Mesenchymal stem cell (in vitro differentiated cells and primary cell): ENCODE data around the gene TMEM37.
A peak's percentile ranks its signal among the peaks of the same experiment; 100 is the strongest.

ENCODE experiments used
- DNase-seq: peaks from one replicate; pipeline ENCODE4 v3.0.0-alpha.2; 2013
- H2AFZ ChIP-seq: one replicate; pipeline ENCODE4 v1.6.1; 2013; ENCODE audit warnings: low read depth, mild to moderate bottlenecking, control low read depth, inconsistent platforms, low read length, moderate library complexity
- H2AK5ac ChIP-seq: 2 replicates; pipeline ENCODE4 v1.6.1; 2013; ENCODE audit warnings: low read length, moderate library complexity, mild to moderate bottlenecking, inconsistent platforms; ENCODE audit not compliant: severe bottlenecking
- H2BK120ac ChIP-seq: one replicate; pipeline ENCODE4 v1.6.1; 2013; ENCODE audit warnings: low read depth, mild to moderate bottlenecking, inconsistent platforms, low read length, moderate library complexity
- H2BK12ac ChIP-seq, 2 experiments: one replicate each; pipeline ENCODE4 v1.6.1; 2013; ENCODE audit warnings: inconsistent platforms in 2 of 2, low read length in 2 of 2, mild to moderate bottlenecking in 2 of 2, moderate library complexity in 2 of 2, control low read depth in 1 of 2
- H2BK15ac ChIP-seq: one replicate; pipeline ENCODE4 v1.6.1; 2013; ENCODE audit warnings: mild to moderate bottlenecking, low read depth, inconsistent platforms; ENCODE audit not compliant: poor library complexity, severe bottlenecking
- H2BK5ac ChIP-seq: 2 replicates; pipeline ENCODE4 v1.6.1; 2013; ENCODE audit warnings: low read depth, mild to moderate bottlenecking, low read length, control low read depth, inconsistent platforms; ENCODE audit not compliant: poor library complexity, severe bottlenecking
- H3K14ac ChIP-seq, 2 experiments: one replicate each; pipeline ENCODE4 v1.6.1; 2013; ENCODE audit warnings: inconsistent platforms in 2 of 2, low read length in 2 of 2, control low read depth in 1 of 2, mild to moderate bottlenecking in 1 of 2, moderate library complexity in 1 of 2
- H3K18ac ChIP-seq, 2 experiments: one replicate each; pipeline ENCODE4 v1.6.1; 2013; ENCODE audit warnings: inconsistent platforms in 2 of 2, low read length in 2 of 2, control low read depth in 1 of 2, low read depth in 1 of 2, mild to moderate bottlenecking in 1 of 2
- H3K23ac ChIP-seq, 2 experiments: one replicate each; pipeline ENCODE4 v1.6.1; 2013; ENCODE audit warnings: inconsistent platforms in 2 of 2, low read length in 2 of 2, mild to moderate bottlenecking in 2 of 2, moderate library complexity in 2 of 2, control low read depth in 1 of 2
- H3K27ac ChIP-seq: 2 replicates; pipeline ENCODE4 v1.5.1; 2013; ENCODE audit warnings: mild to moderate bottlenecking, moderate library complexity, low read length, control low read depth, inconsistent platforms; ENCODE audit not compliant: poor library complexity, severe bottlenecking
- H3K27me3 ChIP-seq, 2 experiments: 2 replicates each; pipeline versions ENCODE4 v1.6.1 to v1.7.0; 2013; ENCODE audit warnings: low read length in 2 of 2, mild to moderate bottlenecking in 2 of 2, moderate library complexity in 2 of 2, control low read depth in 1 of 2, inconsistent platforms in 1 of 2; ENCODE audit not compliant: control insufficient read depth in 1 of 2, insufficient read depth in 1 of 2
- H3K36me3 ChIP-seq, 2 experiments: 2 replicates each; pipeline versions ENCODE4 v1.6.1 to v1.7.0; 2013; ENCODE audit warnings: low read length in 2 of 2, control low read depth in 1 of 2, inconsistent platforms in 1 of 2, low read depth in 1 of 2, mild to moderate bottlenecking in 1 of 2; ENCODE audit not compliant: insufficient read depth in 2 of 2, control insufficient read depth in 1 of 2
- H3K4ac ChIP-seq, 2 experiments: one replicate each; pipeline ENCODE4 v1.6.1; 2013; ENCODE audit warnings: inconsistent platforms in 2 of 2, low read length in 2 of 2, mild to moderate bottlenecking in 2 of 2, moderate library complexity in 2 of 2, control low read depth in 1 of 2, low read depth in 1 of 2
- H3K4me1 ChIP-seq: 2 replicates; pipeline ENCODE4 v1.6.1; 2013; ENCODE audit warnings: low read depth, low read length, control low read depth; ENCODE audit not compliant: control insufficient read depth, insufficient read depth
- H3K4me2 ChIP-seq: 2 replicates; pipeline ENCODE4 v1.6.1; 2013; ENCODE audit warnings: low read length, mild to moderate bottlenecking, inconsistent platforms; ENCODE audit not compliant: poor library complexity, severe bottlenecking
- H3K4me3 ChIP-seq, 2 experiments: 2 replicates each; pipeline versions ENCODE4 v1.5.1 to v1.7.0; 2013; ENCODE audit warnings: low read length in 2 of 2, mild to moderate bottlenecking in 2 of 2, control low read depth in 1 of 2, low read depth in 1 of 2; ENCODE audit not compliant: insufficient read depth in 1 of 2
- H3K79me1 ChIP-seq: replicated peaks from 2 replicates; pipeline ENCODE4 v1.6.1; 2013; ENCODE audit warnings: mild to moderate bottlenecking, control low read depth, low read length, inconsistent platforms; ENCODE audit not compliant: poor library complexity, severe bottlenecking
- H3K9ac ChIP-seq: 2 replicates; pipeline ENCODE4 v1.7.0; 2013; ENCODE audit warnings: mild to moderate bottlenecking, low read length, moderate library complexity
- H3K9me3 ChIP-seq: 2 replicates; pipeline ENCODE4 v1.7.0; 2013; ENCODE audit warnings: mild to moderate bottlenecking, low read length; ENCODE audit not compliant: control insufficient read depth
- H4K8ac ChIP-seq: one replicate; pipeline ENCODE4 v1.6.1; 2013; ENCODE audit warnings: inconsistent platforms, mild to moderate bottlenecking, low read length, moderate library complexity
- H4K91ac ChIP-seq: one replicate; pipeline ENCODE4 v1.6.1; 2013; ENCODE audit warnings: mild to moderate bottlenecking, low read length, inconsistent platforms
- WGBS: methylation state at CpG from one replicate; pipeline ENCODE4 v1.1.7; 2013; ENCODE audit warnings: mixed read lengths; 5-methylcytosine and 5-hydroxymethylcytosine counted together

The TMEM37 gene

GRCh38 chr2:119438128-119438656, 6.5 kb downstream of the TMEM37 start:
- H4K91ac ChIP-seq: no peak overlapping the region
- H3K4me2 ChIP-seq: peak overlapping the region; percentile 58
- H2BK12ac ChIP-seq: no peak overlapping the region
- no peak overlapping the region for H3K9ac ChIP-seq
- no peak overlapping the region for H2AFZ ChIP-seq
- no peak overlapping the region for H2BK120ac ChIP-seq
- no peak overlapping the region for H2BK5ac ChIP-seq
- H3K14ac ChIP-seq: no peak overlapping the region
- WGBS: 92% methylated on average over 4 of the region's 6 CpGs
- peaks cover 0 to 34% of the 10 kb centered on the region in 2 experiments for H3K27me3 ChIP-seq
- H4K8ac ChIP-seq: no peak overlapping the region
- H2AK5ac ChIP-seq: peak overlapping the region; percentile 67
- H3K23ac ChIP-seq: no peak overlapping the region
- H3K36me3 ChIP-seq: peaks cover 0 to 32% of the 10 kb centered on the region in 2 experiments
- no peak overlapping the region for H2BK15ac ChIP-seq
- H3K79me1 ChIP-seq: peaks cover 20% of the 10 kb centered on the region
- DNase-seq: no peak
- no peaks in the 10 kb centered on the region for H3K9me3 ChIP-seq
- no peak overlapping the region for H3K18ac ChIP-seq
- no peak overlapping the region for H3K4me3 ChIP-seq
- peaks cover 60% of the 10 kb centered on the region for H3K4me1 ChIP-seq
- peak overlapping the region; percentile 45 for H3K27ac ChIP-seq
- no peak overlapping the region for H3K4ac ChIP-seq

DNA sequence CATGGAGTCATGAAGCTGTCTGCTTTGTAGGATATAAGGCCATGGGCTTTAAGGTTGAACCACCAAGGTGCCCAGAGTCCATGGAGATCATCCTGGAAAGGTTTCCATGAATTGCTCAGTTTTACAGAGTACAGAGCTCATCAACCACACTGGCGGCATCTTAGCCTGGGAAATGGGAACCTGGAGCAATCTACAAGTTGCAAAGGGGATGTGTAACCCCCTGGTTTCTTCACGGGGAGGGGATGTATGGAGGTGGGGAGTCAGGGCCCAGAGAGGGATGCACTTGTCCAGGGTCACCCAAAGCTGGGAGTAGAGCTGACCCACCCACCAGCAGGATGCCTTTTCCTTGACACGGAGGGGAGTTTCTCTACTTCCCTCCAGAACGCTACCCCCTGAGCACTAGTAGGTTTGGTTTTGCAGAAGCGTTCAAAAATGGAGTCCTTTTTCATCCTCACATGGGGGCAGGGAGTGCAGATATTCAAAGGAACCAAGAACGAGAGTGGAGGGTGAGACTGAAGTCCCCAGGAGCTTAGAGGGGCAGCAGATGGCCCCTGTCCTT, 7.2 kb downstream of the TMEM37 start:
- Histone ChIP-seq H3K36me3 (peaks cover 0 to 32% of the 10 kb centered on the region in 2 experiments), H2AFZ (no peak overlapping the region), H3K4me1 (peaks cover 59% of the 10 kb centered on the region), H3K18ac (no peak overlapping the region), H3K27me3 (peaks cover 0 to 32% of the 10 kb centered on the region in 2 experiments), H3K4me2 (no peak overlapping the region), H2BK5ac (no peak overlapping the region), H2AK5ac (peak overlapping the region; percentile 66), H3K4ac (no peak overlapping the region), H3K27ac (no peak overlapping the region), H3K79me1 (peaks cover 18% of the 10 kb centered on the region), H4K91ac (no peak overlapping the region), H4K8ac (no peak overlapping the region), H2BK15ac (no peak overlapping the region), H3K14ac (no peak overlapping the region), H3K23ac (no peak overlapping the region), H2BK120ac (no peak overlapping the region), H3K9ac (no peak overlapping the region), H3K4me3 (no peak overlapping the region), H3K9me3 (no peaks in the 10 kb centered on the region), H2BK12ac (no peak overlapping the region)
- no peak for DNase-seq
- 80% methylated on average over 6 of the region's 6 CpGs for WGBS

DNA sequence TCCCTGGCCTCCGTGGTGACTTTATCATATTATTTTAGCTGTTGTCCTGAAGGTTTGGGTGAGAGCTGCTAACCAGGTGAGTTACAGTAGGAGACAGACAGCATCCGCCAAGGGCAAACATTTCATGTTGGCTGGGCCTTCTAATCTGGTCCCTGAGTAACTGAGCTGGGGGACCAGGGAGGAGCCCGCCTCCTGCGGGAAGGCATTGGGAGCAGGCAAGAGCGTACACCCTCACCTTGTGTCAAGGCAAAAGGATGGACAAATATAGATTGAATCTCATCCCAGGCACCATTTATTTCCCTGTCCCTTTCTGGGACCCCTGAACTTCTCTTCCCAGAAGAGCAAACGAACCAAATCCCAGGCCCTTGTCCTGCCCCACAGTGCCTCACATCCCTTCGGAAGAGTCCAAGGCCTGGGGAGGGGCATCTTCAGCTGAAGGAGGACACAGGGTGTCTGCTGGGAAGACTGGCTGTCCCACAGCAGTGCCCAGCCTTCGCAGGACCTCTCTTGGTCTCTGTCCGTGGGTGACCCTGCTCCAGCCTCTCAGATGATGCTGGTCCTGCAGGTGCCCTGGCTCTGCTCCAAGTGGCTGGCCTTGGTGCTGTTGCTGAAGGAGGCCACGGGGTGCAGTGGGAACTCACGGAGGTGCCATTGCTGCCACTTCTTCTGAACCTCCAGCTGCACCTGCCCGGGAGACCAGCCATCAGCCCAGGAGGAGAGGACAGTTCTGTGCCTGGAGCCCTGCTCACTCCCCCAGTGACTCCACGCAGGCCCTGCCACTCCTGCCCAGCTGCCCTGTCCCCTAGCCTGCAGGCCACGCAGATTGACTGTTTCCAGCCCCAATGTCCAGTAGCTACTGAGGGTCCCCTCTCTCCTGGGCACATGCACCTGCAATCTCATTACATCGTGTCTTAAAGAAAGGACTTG, 8.2 kb downstream of the TMEM37 start:
- peaks cover 0 to 22% of the 10 kb centered on the region in 2 experiments for H3K27me3 ChIP-seq
- no peak overlapping the region for H3K14ac ChIP-seq
- H3K4me1 ChIP-seq: peaks cover 53% of the 10 kb centered on the region
- no peak overlapping the region for H3K27ac ChIP-seq
- H3K36me3 ChIP-seq: peaks cover 0 to 32% of the 10 kb centered on the region in 2 experiments
- H2AFZ ChIP-seq: no peak overlapping the region
- no peak overlapping the region for H4K8ac ChIP-seq
- H3K4me3 ChIP-seq: no peak overlapping the region
- WGBS: 84% methylated on average over 15 of the region's 15 CpGs
- H3K9me3 ChIP-seq: no peaks in the 10 kb centered on the region
- no peak overlapping the region for H2BK12ac ChIP-seq
- no peak overlapping the region for H3K4me2 ChIP-seq
- no peak overlapping the region for H2BK15ac ChIP-seq
- no peak overlapping the region for H4K91ac ChIP-seq
- no peak overlapping the region for H3K4ac ChIP-seq
- no peak overlapping the region for H3K9ac ChIP-seq
- H3K23ac ChIP-seq: no peak overlapping the region
- peaks cover 17% of the 10 kb centered on the region for H3K79me1 ChIP-seq
- H3K18ac ChIP-seq: no peak overlapping the region
- no peak overlapping the region for H2BK120ac ChIP-seq
- no peak for DNase-seq
- H2AK5ac ChIP-seq: peak overlapping the region; percentile 1
- no peak overlapping the region for H2BK5ac ChIP-seq

- 69% methylated on average over 1 of the region's 1 CpG for WGBS
- Histone ChIP-seq H2AFZ (no peak overlapping the region), H4K8ac (no peak overlapping the region), H3K4ac (no peak overlapping the region), H3K27me3 (peaks cover 0 to 19% of the 10 kb centered on the region in 2 experiments), H2AK5ac (no peak overlapping the region), H3K9me3 (no peaks in the 10 kb centered on the region), H3K14ac (no peak overlapping the region), H3K27ac (no peak overlapping the region), H3K18ac (no peak overlapping the region), H2BK12ac (no peak overlapping the region), H3K9ac (no peak overlapping the region), H3K4me3 (no peak overlapping the region), H3K23ac (no peak overlapping the region), H2BK120ac (no peak overlapping the region), H2BK15ac (no peak overlapping the region), H3K4me2 (no peak overlapping the region), H2BK5ac (no peak overlapping the region), H4K91ac (no peak overlapping the region), H3K4me1 (peaks cover 48% of the 10 kb centered on the region), H3K79me1 (peaks cover 17% of the 10 kb centered on the region), H3K36me3 (peaks cover 0 to 32% of the 10 kb centered on the region in 2 experiments)
- DNase-seq: no peak
Observed at GRCh38 chr2:119440501-119440870, 8.8 kb downstream of the TMEM37 start.
